GM21786 (cell line): Measurements from ENCODE around the gene GPM6B.
"Not testable (repeated sequence)": the region's sequence is repeated elsewhere in the genome, so short reads cannot be mapped to it uniquely, and the experiment has no call there.

Source experiments
- ATAC-seq: cut with Tn5 transposase; IDR thresholded peaks from one replicate; pipeline ENCODE4 v1.9.1; 2021; ENCODE audit not compliant: unreplicated experiment

Gene GPM6B

GRCh38 chrX:13733506-13733905 is 83.4 kb downstream of the GPM6B start:
- ATAC-seq, result no peak

GRCh38 chrX:13732246-13733067 is 84.4 kb downstream of the GPM6B start:
- ATAC-seq, result no peak

GRCh38 chrX:13730523-13730922 is 86.4 kb downstream of the GPM6B start:
- ATAC-seq, result not testable (repeated sequence)

- ATAC-seq, result not testable (repeated sequence)
Observed at GRCh38 chrX:13726583-13726982, 90.3 kb downstream of the GPM6B start.

- not testable (repeated sequence) for ATAC-seq
Observed at GRCh38 chrX:13724878-13725277, 92.0 kb downstream of the GPM6B start.

- ATAC-seq, result no peak
Observed at GRCh38 chrX:13721819-13722519, 94.9 kb downstream of the GPM6B start.

GRCh38 chrX:13721371-13721770 is 95.5 kb downstream of the GPM6B start:
- no peak for ATAC-seq
